Tibial nerve (tissue), 4 donors: ENCODE results near the gene PRPH. TPM values are rescaled to one million over a fixed set of nuclear protein-coding genes. Genes with fewer than 3 reads are reported as not detected.
"Not testable (repeated sequence)": the region's sequence is repeated elsewhere in the genome, so short reads cannot be mapped to it uniquely, and the experiment has no call there.

Source experiments
- DNase-seq, 2 donors: peaks; one replicate each; pipeline ENCODE4 v3.0.0-alpha.2; 2019; ENCODE audit warnings: low spot score in 2 of 2
- H3K27ac ChIP-seq, 4 donors: fragments of 200-600 bp; sonication (generic) in 3 of 4; one replicate each; pipeline ENCODE4 v1.5.1; 2017 to 2019; ENCODE audit warnings: mild to moderate bottlenecking in 1 of 4
- H3K27me3 ChIP-seq, 2 donors: fragments of 200-600 bp; sonication (generic) in 1 of 2; one replicate each; pipeline versions ENCODE4 v1.5.1 to v1.6.0; 2017 to 2019
- H3K36me3 ChIP-seq, 3 donors: fragments of 200-600 bp; sonication (generic); one replicate each; pipeline ENCODE4 v1.5.1; 2018 to 2019
- H3K4me1 ChIP-seq, 4 donors: fragments of 200-600 bp; sonication (generic) in 3 of 4; one replicate each; pipeline ENCODE4 v1.5.1; 2017 to 2019
- H3K4me3 ChIP-seq, 4 donors: fragments of 200-600 bp; sonication (generic) in 3 of 4; one replicate each; pipeline ENCODE4 v1.5.1; 2017 to 2019; ENCODE audit warnings: mild to moderate bottlenecking in 1 of 4, moderate library complexity in 1 of 4
- H3K9me3 ChIP-seq, 4 donors: fragments of 200-600 bp; sonication (generic) in 3 of 4; one replicate each; pipeline ENCODE4 v1.5.1; 2017 to 2019
- CTCF ChIP-seq, 5 experiments: fragments of 200-600 bp in 3 of 5; fragments of 450-650 bp in 2 of 5; sonication (generic) in 3 of 5; IDR thresholded peaks; one replicate each; pipeline ENCODE4 v1.5.1; 2016 to 2019; ENCODE audit warnings: antibody characterized with exemption in 5 of 5, mild to moderate bottlenecking in 3 of 5, moderate library complexity in 2 of 5
- EP300 ChIP-seq, 2 donors: sonication (generic); formaldehyde crosslinking; IDR thresholded peaks; one replicate each; pipeline ENCODE4 v1.6.1; 2017; ENCODE audit warnings: antibody characterized with exemption in 2 of 2, mild to moderate bottlenecking in 1 of 2
- POLR2A ChIP-seq, 2 donors: fragments of 450-650 bp; IDR thresholded peaks; one replicate each; pipeline ENCODE4 v1.6.1; 2017; ENCODE audit warnings: antibody characterized with exemption in 2 of 2, mild to moderate bottlenecking in 2 of 2, moderate library complexity in 2 of 2
- WGBS, 2 donors: methylation state at CpG; one replicate each; pipeline ENCODE4 v1.1.5; 2018; 5-methylcytosine and 5-hydroxymethylcytosine counted together
- total RNA-seq, 4 donors: library from RNA; depleted of rRNA; stranded (reverse); fragments of >200 nt; gene quantifications; one replicate each; pipeline ENCODE4 v1.1.0, GENCODE V29; 2016

Gene PRPH
- total RNA-seq, 4 donors from 2014 or later, result 0.20 to 0.84 (median 0.22) TPM; not detected in 1

- H3K4me1 ChIP-seq, result no peaks in the 10 kb centered on the region
- peaks cover 0 to 17% of the 10 kb centered on the region in 2 donors for H3K27me3 ChIP-seq
- H3K27ac ChIP-seq, result no peak overlapping the region
- no peak for TF ChIP-seq CTCF (IDR thresholded peaks at IDR 0.05)
- no peak for TF ChIP-seq EP300 (IDR thresholded peaks at IDR 0.05)
- TF ChIP-seq POLR2A (IDR thresholded peaks at IDR 0.05), result no peak
- no peak overlapping the region for H3K4me3 ChIP-seq
- no peaks in the 10 kb centered on the region for H3K36me3 ChIP-seq
- H3K9me3 ChIP-seq, result no peaks in the 10 kb centered on the region
- DNase-seq, result no peak
- WGBS, 2 donors, result 82 to 88% methylated on average over 7 of the region's 7 CpGs
Observed at GRCh38 chr12:49309386-49309785, 14.4 kb downstream of the PRPH start.

GRCh38 chr12:49310451-49311000 lies 15.6 kb downstream of the PRPH start:
- H3K27ac ChIP-seq, DNase-seq, H3K36me3 ChIP-seq, H3K4me3 ChIP-seq, H3K4me1 ChIP-seq, H3K9me3 ChIP-seq: not testable (repeated sequence)
- H3K27me3 ChIP-seq, result peaks cover 0 to 17% of the 10 kb centered on the region in 2 donors
- 73 to 83% methylated on average over 2 to 3 of the region's 3 CpGs for WGBS, 2 donors

- Histone ChIP-seq H3K36me3 (no peaks in the 10 kb centered on the region), H3K4me3 (no peak overlapping the region), H3K9me3 (no peaks in the 10 kb centered on the region), H3K27me3 (peaks cover 0 to 4% of the 10 kb centered on the region in 2 donors), H3K27ac (no peak overlapping the region), H3K4me1 (no peaks in the 10 kb centered on the region)
- no peak for TF ChIP-seq CTCF (IDR thresholded peaks at IDR 0.05)
- TF ChIP-seq EP300 (IDR thresholded peaks at IDR 0.05), result no peak
- no peak for TF ChIP-seq POLR2A (IDR thresholded peaks at IDR 0.05)
- WGBS, 2 donors, result 57 to 83% methylated on average over 1 of the region's 1 CpG
- no peak for DNase-seq
Observed at GRCh38 chr12:49314811-49315210, 19.9 kb downstream of the PRPH start.

GRCh38 chr12:49317118-49317517 lies 22.2 kb downstream of the PRPH start:
- H3K36me3 ChIP-seq, result not testable (repeated sequence)

GRCh38 chr12:49320411-49321103 lies 25.6 kb downstream of the PRPH start:
- H3K4me1 ChIP-seq, result peaks cover 0 to 16% (median 4%) of the 10 kb centered on the region in 4 donors
- H3K27me3 ChIP-seq, DNase-seq, H3K27ac ChIP-seq, H3K4me3 ChIP-seq, H3K36me3 ChIP-seq, H3K9me3 ChIP-seq: not testable (repeated sequence)
- WGBS, 2 donors, result 91 to 93% methylated on average over 9 of the region's 9 CpGs

More at GRCh38 chr12:49317118-49317517, 22.2 kb downstream of the PRPH start:
- WGBS, 2 donors, result 96% methylated on average over 10 of the region's 10 CpGs
- H3K27me3 ChIP-seq, H3K4me1 ChIP-seq, H3K4me3 ChIP-seq, H3K9me3 ChIP-seq, DNase-seq, H3K27ac ChIP-seq: not testable (repeated sequence)

- Histone ChIP-seq H3K9me3 (no peaks in the 10 kb centered on the region), H3K4me1 (peaks cover 0 to 16% (median 4%) of the 10 kb centered on the region in 4 donors), H3K27ac (peak overlapping the region in 3 of 4 donors; percentile 67 to 73 (median 72)), H3K36me3 (no peaks in the 10 kb centered on the region), H3K27me3 (no peaks in the 10 kb centered on the region), H3K4me3 (peak overlapping the region; percentile 52 to 97 (median 72))
- WGBS, 2 donors, result 40 to 47% methylated on average over 12 of the region's 12 CpGs
- no peak for DNase-seq
- TF ChIP-seq EP300 (IDR thresholded peaks at IDR 0.05), result no peak
- no peak for TF ChIP-seq CTCF (IDR thresholded peaks at IDR 0.05)
- no peak for TF ChIP-seq POLR2A (IDR thresholded peaks at IDR 0.05)
Observed at GRCh38 chr12:49322367-49322707, 27.4 kb downstream of the PRPH start.
